GM12878 (cell line): ENCODE results near the gene AHCY. TPM values are rescaled to one million over a fixed set of nuclear protein-coding genes. Genes with fewer than 3 reads are reported as not detected.

ENCODE experiments used
- CBX3 ChIP-seq: fragments of 200-600 bp; sonication (generic); IDR thresholded peaks from 2 replicates; pipeline ENCODE4 v1.6.1; 2016; ENCODE audit warnings: low read depth, borderline replicate concordance
- EED ChIP-seq: sonication (generic); IDR thresholded peaks from 2 replicates; pipeline ENCODE4 v1.6.1; 2016; ENCODE audit warnings: antibody characterized with exemption, low read depth
- EZH2 ChIP-seq: IDR thresholded peaks from 2 replicates; pipeline ENCODE4 v1.6.1; 2012; ENCODE audit warnings: low read depth, mild to moderate bottlenecking, control low read depth, inconsistent platforms, low read length, borderline replicate concordance; ENCODE audit not compliant: control insufficient read depth
- GABPA ChIP-seq: IDR thresholded peaks from 2 replicates; pipeline ENCODE4 v1.6.1; 2014; ENCODE audit warnings: antibody characterized with exemption, low read depth, mild to moderate bottlenecking, inconsistent platforms
- IRF3 ChIP-seq: fragments of 450-650 bp; IDR thresholded peaks from 2 replicates; pipeline ENCODE4 v1.6.1; 2014; ENCODE audit warnings: mild to moderate bottlenecking
- NBN ChIP-seq: fragments of 450-650 bp; IDR thresholded peaks from 2 replicates; pipeline ENCODE4 v1.6.1; 2016
- NR2F1 ChIP-seq: fragments of 450-650 bp; conservative IDR thresholded peaks from 2 replicates; pipeline ENCODE4 v1.6.1; 2017; ENCODE audit warnings: mild to moderate bottlenecking
- NRF1 ChIP-seq: conservative IDR thresholded peaks from 2 replicates; pipeline ENCODE4 v1.6.1; 2011; ENCODE audit warnings: mild to moderate bottlenecking, low read depth, low read length, improper control_type of control experiment
- USF1 ChIP-seq: IDR thresholded peaks from 2 replicates; pipeline ENCODE4 v1.6.1; 2011; ENCODE audit warnings: borderline replicate concordance, low read depth, mild to moderate bottlenecking, moderate library complexity, mixed read lengths, low read length; ENCODE audit not compliant: insufficient read depth; ENCODE audit errors: extremely low read length
- YY1 ChIP-seq: IDR thresholded peaks from 2 replicates; pipeline ENCODE4 v1.6.1; 2011; ENCODE audit warnings: low read depth, mild to moderate bottlenecking, low read length
- ZBTB4 ChIP-seq: fragments of 450-650 bp; formaldehyde crosslinking; IDR thresholded peaks from 2 replicates; pipeline ENCODE4 v1.4.0; 2022; ENCODE audit warnings: mild to moderate bottlenecking, moderate library complexity
- polyA plus RNA-seq, 11 experiments: library from polyadenylated mRNA; depleted of rRNA in 4 of 11; unstranded in 6 of 11; stranded (reverse) in 5 of 11; fragments of >200 nt; fragmentation: Nextera tagmentation in 4 of 11; fragmentation: Illumina TruSeq in 1 of 11; extraction: Ambion mirVana in 4 of 11; extraction: Trizol in 1 of 11; gene quantifications; 1 replicate in 1 of 11; 2 replicates in 10 of 11; pipeline versions ENCODE4 v1.2.1 to v1.2.3, GENCODE V29; 2011 to 2016; ENCODE audit warnings: inconsistent platforms in 2 of 11, missing spikeins in 2 of 11, low read depth in 1 of 11
- total RNA-seq, 4 experiments: library from RNA; depleted of rRNA in 3 of 4; stranded (reverse); fragments of >200 nt in 3 of 4; fragmentation: Illumina TruSeq in 1 of 4; extraction: Trizol in 1 of 4; gene quantifications; 2 replicates each; pipeline versions ENCODE4 v1.2.1 to v1.2.3, GENCODE V29; 2013 to 2021
- TF ChIP-seq, protein P1 (sequence below): fragments of 450-650 bp; IDR thresholded peaks from 2 replicates; pipeline ENCODE4 v1.6.1; 2018; ENCODE audit warnings: mild to moderate bottlenecking, low read depth, moderate library complexity; ENCODE audit not compliant: partially characterized antibody
- TF ChIP-seq, protein P2 (sequence below): fragments of 450-650 bp; IDR thresholded peaks from 2 replicates; pipeline ENCODE4 v1.6.1; 2017; ENCODE audit warnings: low read depth, mild to moderate bottlenecking, moderate library complexity
- TF ChIP-seq, protein P3 (sequence below): fragments of 450-650 bp; IDR thresholded peaks from 2 replicates; pipeline ENCODE4 v1.6.1; 2017; ENCODE audit warnings: mild to moderate bottlenecking, moderate library complexity

AHCY gene
- total and polyA plus RNA-seq, 10 of the 15 experiments (the other 5 are each of a cell fraction or from before 2014, with no cell fraction given): 84.9 to 223 (median 181) TPM

- TF ChIP-seq ZBTB4 (CRISPR knock-in tag) (no peak), NR2F1 (no peak), USF1 (no peak), NBN (peak; percentile 48; the same call in 1 of the 2 replicates), YY1 (peak; percentile 92), GABPA (no peak), IRF3 (no peak), EZH2 (no peak), CBX3 (no peak), NRF1 (peak; percentile 44), EED (no peak)
- TF ChIP-seq, protein P1, sequence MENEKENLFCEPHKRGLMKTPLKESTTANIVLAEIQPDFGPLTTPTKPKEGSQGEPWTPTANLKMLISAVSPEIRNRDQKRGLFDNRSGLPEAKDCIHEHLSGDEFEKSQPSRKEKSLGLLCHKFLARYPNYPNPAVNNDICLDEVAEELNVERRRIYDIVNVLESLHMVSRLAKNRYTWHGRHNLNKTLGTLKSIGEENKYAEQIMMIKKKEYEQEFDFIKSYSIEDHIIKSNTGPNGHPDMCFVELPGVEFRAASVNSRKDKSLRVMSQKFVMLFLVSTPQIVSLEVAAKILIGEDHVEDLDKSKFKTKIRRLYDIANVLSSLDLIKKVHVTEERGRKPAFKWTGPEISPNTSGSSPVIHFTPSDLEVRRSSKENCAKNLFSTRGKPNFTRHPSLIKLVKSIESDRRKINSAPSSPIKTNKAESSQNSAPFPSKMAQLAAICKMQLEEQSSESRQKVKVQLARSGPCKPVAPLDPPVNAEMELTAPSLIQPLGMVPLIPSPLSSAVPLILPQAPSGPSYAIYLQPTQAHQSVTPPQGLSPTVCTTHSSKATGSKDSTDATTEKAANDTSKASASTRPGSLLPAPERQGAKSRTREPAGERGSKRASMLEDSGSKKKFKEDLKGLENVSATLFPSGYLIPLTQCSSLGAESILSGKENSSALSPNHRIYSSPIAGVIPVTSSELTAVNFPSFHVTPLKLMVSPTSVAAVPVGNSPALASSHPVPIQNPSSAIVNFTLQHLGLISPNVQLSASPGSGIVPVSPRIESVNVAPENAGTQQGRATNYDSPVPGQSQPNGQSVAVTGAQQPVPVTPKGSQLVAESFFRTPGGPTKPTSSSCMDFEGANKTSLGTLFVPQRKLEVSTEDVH: no peak
- TF ChIP-seq, protein P2, sequence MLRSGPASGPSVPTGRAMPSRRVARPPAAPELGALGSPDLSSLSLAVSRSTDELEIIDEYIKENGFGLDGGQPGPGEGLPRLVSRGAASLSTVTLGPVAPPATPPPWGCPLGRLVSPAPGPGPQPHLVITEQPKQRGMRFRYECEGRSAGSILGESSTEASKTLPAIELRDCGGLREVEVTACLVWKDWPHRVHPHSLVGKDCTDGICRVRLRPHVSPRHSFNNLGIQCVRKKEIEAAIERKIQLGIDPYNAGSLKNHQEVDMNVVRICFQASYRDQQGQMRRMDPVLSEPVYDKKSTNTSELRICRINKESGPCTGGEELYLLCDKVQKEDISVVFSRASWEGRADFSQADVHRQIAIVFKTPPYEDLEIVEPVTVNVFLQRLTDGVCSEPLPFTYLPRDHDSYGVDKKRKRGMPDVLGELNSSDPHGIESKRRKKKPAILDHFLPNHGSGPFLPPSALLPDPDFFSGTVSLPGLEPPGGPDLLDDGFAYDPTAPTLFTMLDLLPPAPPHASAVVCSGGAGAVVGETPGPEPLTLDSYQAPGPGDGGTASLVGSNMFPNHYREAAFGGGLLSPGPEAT: peak; percentile 87
- TF ChIP-seq, protein P3, sequence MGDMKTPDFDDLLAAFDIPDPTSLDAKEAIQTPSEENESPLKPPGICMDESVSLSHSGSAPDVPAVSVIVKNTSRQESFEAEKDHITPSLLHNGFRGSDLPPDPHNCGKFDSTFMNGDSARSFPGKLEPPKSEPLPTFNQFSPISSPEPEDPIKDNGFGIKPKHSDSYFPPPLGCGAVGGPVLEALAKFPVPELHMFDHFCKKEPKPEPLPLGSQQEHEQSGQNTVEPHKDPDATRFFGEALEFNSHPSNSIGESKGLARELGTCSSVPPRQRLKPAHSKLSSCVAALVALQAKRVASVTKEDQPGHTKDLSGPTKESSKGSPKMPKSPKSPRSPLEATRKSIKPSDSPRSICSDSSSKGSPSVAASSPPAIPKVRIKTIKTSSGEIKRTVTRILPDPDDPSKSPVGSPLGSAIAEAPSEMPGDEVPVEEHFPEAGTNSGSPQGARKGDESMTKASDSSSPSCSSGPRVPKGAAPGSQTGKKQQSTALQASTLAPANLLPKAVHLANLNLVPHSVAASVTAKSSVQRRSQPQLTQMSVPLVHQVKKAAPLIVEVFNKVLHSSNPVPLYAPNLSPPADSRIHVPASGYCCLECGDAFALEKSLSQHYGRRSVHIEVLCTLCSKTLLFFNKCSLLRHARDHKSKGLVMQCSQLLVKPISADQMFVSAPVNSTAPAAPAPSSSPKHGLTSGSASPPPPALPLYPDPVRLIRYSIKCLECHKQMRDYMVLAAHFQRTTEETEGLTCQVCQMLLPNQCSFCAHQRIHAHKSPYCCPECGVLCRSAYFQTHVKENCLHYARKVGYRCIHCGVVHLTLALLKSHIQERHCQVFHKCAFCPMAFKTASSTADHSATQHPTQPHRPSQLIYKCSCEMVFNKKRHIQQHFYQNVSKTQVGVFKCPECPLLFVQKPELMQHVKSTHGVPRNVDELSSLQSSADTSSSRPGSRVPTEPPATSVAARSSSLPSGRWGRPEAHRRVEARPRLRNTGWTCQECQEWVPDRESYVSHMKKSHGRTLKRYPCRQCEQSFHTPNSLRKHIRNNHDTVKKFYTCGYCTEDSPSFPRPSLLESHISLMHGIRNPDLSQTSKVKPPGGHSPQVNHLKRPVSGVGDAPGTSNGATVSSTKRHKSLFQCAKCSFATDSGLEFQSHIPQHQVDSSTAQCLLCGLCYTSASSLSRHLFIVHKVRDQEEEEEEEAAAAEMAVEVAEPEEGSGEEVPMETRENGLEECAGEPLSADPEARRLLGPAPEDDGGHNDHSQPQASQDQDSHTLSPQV: no peak
These were observed at the start of gene AHCY (continued) for GRCh38 chr20:34302723-34303533.
